Breast epithelium (tissue), 3 donors: ENCODE data around the gene SORL1-AS1.

ENCODE experiments used
- CTCF ChIP-seq, 3 donors: fragments of 450-650 bp; IDR thresholded peaks; one replicate each; pipeline ENCODE4 v1.5.1; 2016 to 2017; ENCODE audit warnings: antibody characterized with exemption in 3 of 3, mild to moderate bottlenecking in 3 of 3, moderate library complexity in 3 of 3
- POLR2A ChIP-seq: fragments of 450-650 bp; IDR thresholded peaks from one replicate; pipeline ENCODE4 v1.6.1; 2016; ENCODE audit warnings: antibody characterized with exemption, mild to moderate bottlenecking, moderate library complexity
- POLR2AphosphoS5 ChIP-seq, 3 donors: sonication (generic); formaldehyde crosslinking; IDR thresholded peaks; one replicate each; pipeline ENCODE4 v1.6.1; 2017; ENCODE audit warnings: antibody characterized with exemption in 3 of 3

- TF ChIP-seq POLR2A (no peak), CTCF (IDR thresholded peaks at IDR 0.05) (no peak), POLR2AphosphoS5 (IDR thresholded peaks at IDR 0.05) (no peak)
These were observed 30.1 kb downstream of the SORL1-AS1 start for GRCh38 chr11:121422675-121423074.
